MM.1S (cell line): ENCODE measurements around the gene SAMD8.

Source experiments
- CTCF ChIP-seq: fragments of 300-600 bp; sonication (generic); IDR thresholded peaks from 2 replicates; pipeline ENCODE4 v1.5.1; 2016; ENCODE audit warnings: antibody characterized with exemption, low read length, mixed read lengths
- EZH2 ChIP-seq: fragments of 300-600 bp; sonication (generic); optimal IDR thresholded peaks from 2 replicates; pipeline ENCODE3; 2017; ENCODE audit warnings: low read depth, mild to moderate bottlenecking, antibody characterized with exemption, low read length, mixed read lengths
- EZH2phosphoT487 ChIP-seq: fragments of 300-600 bp; sonication (generic); IDR thresholded peaks from 2 replicates; pipeline ENCODE4 v1.6.1; 2018; ENCODE audit warnings: antibody characterized with exemption, low read length

- TF ChIP-seq CTCF, result no peak
- TF ChIP-seq EZH2, result no peak
- no peak for TF ChIP-seq EZH2phosphoT487
These were observed 27.3 kb upstream of the SAMD8 start for GRCh38 chr10:75083972-75084833.
